CD1c-positive myeloid dendritic cell (primary cell): Measurements from ENCODE around the gene RNU6-9.
"Not testable (repeated sequence)": the region's sequence is repeated elsewhere in the genome, so short reads cannot be mapped to it uniquely, and the experiment has no call there.

Experiments used
- DNase-seq: peaks from one replicate; pipeline ENCODE4 v3.0.0-alpha.2; 2016; ENCODE audit errors: extremely low spot score

RNU6-9 gene

DNA sequence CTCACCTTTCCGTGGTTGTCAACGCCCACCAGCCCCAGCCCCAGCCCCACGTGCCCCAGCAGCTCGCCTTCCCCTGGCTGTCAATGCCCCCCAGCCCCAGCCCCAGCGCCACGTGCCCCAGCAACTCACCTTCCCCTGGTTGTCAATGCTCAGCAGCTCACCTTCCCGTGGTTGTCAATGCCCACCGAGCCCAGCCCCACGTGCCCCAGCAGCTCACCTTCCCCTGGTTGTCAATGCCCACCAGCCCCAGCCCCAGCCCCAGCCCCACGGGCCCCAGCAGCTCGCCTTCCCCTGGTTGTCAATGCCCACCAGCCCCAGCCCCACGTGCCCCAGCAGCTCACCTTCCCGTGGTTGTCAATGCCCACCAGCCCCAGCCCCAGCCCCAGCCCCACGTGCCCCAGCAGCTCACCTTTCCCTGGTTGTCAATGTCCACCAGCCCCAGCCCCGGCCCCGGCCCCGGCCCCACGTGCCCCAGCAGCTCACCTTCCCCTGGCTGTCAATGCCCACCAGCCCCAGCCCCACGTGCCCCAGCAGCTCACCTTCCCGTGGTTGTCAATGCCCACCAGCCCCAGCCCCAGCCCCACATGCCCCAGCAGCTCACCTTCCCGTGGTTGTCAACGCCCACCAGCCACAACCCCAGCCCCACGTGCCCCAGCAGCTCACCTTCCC lies 15.2 kb upstream of the RNU6-9 start:
- not testable (repeated sequence) for DNase-seq

DNA sequence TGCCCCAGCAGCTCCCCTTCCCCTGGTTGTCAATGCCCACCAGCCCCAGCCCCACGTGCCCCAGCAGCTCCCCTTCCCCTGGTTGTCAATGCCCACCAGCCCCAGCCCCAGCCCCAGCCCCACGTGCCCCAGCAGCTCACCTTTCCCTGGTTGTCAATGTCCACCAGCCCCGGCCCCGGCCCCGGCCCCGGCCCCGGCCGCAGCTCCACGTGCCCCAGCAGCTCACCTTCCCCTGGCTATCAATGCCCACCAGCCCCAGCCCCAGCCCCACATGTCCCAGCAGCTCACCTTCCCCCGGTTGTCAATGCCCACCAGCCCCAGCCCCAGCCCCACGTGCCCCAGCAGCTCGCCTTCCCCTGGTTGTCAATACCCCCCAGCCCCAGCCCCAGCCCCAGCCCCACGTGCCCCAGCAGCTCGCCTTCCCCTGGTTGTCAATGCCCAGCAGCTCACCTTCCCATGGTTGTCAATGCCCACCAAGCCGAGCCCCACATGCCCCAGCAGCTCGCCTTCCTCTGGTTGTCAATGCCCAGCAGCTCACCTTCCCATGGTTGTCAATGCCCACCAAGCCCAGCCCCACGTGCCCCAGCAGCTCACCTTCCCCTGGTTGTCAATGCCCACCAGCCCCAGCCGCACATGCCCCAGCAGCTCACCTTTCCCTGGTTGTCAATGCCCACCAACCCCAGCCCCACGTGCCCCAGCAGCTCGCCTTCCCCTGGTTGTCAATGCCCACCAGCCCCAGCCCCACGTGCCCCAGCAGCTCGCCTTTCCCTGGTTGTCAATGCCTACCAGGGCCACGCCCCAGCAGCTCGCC lies 14.3 kb upstream of the RNU6-9 start:
- DNase-seq, result not testable (repeated sequence)

DNA sequence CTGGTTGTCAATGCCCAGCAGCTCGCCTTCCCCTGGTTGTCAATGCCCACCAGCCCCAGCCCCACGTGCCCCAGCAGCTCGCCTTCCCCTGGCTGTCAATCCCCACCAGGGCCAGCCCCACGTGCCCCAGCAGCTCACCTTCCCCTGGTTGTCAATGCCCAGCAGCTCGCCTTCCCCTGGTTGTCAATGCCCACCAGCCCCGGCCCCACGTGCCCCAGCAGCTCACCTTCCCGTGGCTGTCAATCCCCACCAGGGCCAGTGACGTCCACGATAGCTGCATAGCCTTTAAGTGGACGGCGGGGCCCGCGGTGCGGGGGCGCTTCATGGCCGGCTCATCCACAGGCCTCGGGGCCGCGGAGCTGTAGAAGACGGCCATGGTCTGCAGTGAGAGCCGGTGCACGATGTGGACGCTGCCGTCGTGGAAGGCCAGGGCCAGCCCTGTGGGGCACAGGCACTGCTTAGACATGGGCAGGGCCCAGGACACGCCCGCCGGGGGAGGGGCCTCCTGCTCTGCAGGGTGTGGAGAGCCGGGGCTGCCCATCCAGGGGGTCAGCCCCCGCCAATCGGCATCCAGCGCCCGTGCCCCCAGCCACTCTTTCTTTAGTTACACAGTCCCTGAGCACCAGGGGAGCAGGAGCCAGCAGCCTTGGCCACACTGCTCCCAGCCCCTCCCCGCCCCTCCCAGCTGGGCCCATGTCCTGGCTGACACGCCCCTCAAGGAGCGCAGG lies 13.4 kb upstream of the RNU6-9 start:
- no peak for DNase-seq

DNA sequence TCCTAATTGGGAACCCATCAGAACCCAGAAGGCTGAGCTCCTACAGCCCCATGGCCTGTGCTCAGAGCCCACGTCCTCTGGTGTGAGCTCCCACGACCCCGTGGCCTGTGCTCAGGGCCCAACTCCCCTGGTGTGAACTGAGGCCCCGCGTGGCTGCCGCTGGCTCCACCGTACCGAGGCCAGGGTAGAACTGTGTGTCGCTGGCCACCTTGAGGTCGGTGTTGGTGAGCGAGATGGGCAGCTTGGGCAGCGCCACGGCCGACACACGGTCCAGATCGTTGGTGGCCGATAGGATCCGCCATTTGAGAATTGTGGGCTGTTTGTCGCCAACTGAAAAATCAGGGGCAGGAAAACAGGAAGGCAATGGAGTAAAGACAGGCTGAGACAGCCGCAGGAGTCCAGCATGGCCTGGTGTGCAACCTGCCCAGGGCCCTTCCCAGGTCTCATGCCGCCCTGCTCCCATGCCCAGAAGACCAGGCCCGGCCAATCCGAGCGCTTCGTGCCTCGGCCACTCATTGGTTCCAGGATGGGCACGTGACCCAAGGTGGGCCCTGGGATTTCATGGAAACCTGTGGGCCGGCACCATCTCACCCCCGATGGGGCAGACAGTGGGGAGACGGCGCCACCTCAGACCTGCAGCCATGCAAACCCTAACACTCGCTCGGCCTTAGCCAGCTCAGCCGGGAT lies 11.8 kb upstream of the RNU6-9 start:
- DNase-seq, result no peak

DNA sequence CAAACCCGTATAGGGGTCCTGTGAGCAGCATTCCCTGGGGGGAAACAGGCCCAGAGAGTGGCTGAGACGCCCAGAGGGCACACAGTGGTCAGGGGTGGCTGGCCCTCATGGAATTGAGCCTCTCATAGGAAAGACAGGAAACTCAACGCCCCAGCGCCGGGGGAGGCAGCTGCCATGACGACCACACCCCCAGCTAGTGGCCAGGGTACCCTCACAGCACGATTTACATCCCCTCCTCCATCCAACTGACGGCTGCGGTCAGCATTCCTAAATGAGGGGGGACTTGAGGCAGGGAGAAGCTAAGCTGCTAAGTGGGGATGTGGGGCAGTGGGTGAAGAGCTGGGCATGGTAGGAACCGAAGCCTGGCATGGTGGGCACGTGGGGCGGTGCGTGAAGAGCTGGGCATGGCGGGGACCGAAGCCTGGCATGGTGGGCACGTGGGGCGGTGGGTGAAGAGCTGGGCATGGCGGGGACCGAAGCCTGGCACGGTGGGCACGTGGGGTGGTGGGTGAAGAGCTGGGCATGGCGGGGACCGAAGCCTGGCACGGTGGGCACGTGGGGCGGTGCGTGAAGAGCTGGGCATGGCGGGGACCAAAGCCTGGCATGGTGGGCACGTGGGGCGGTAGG lies 10.3 kb upstream of the RNU6-9 start:
- no peak for DNase-seq

DNA sequence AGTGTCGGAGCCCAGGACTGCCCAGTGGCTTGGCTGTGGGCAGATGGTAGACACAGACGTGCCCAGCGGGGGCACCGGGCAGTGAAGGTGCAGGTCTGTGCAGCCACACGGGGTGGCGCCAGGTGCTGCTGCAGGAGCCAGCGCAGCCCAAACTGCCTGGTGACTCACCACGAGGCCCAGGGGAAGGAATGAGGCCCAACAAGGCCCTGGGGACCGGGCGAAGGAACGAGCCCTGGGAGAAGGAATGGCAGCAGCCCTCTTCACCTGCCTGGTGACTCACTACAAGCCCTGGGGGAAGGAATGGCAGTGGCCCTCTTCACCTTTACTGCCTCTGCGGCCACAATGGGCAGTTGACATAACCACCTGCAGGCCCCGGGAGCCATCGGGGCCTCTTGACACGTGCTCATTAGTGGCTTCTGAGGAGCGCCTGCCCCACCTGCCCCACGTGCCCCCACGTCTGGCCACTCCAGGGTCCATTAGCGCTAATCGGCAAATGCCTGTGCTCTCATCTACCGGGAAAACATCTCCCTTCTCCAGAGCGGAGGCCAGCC lies 9.5 kb upstream of the RNU6-9 start:
- DNase-seq, result no peak

DNA sequence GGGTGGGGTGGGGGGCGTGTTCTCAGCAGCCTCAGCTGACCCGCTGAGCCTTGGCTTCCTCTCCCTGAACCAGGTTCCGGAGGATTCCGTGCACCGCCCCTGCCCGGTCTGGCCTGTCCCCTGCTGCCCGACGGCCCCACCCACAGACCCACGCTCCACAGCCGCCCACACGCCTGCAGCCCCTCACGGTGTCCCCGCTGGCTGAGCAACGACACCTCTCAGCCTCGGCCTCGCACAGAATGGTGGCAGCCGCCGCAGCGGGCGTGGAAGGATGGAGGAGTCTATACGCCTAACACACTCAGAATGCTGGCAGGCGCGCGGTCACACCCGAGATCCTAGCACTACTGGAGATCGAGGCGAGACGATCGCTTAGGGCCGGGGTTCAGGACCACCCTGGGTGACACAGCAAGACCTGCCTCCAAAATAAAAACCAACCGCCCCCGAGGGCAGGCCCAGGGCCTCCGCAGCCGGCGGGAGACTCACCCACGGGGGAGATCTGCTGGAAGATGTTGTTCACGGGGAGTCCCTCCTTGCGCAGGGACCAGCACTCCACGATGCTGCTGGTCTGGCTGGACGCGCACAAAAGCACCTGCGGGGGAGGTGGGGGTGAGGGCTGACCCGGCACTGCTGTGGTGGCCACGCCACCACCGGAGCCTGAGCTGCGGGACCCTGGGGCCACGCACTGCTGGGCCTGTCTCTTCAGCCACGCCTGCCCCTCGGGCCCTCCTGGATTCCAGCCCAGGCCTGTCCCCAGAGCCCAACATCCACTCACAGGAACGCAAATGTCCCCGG lies 8.7 kb upstream of the RNU6-9 start:
- DNase-seq, result no peak

DNA sequence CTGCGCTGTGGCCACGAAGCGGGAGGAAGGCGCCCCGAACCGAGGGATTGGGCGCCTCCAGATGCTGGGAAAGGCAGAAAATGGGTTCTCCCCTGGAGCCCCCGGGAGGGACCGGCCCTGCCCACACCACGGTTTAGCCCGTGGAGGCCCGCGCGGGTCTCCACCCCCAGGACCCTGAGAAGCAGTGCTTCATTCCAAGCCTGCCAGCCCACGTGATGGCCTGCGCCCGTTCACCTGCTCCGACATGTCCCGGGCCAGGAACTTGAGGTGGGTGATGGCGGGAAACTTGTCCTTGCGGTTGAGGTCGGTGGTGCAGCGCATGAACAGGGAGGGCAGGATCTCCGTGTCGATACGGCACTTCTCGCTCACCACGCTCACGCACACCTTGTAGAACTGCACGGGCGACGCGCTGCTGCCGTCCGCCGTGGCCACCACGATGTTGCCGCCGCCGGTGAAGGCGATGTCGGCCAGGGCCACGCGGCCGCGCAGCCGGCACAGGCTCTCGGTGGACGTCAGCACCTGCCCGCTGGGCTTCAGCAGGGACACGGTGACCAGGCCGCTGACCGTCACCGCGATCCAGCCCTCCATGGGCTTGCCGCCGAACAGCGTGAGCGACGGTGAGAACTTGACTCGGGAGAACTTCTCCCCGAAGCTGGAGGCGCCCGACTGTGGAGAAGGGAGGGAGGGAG lies 7.6 kb upstream of the RNU6-9 start:
- DNase-seq, result no peak

DNA sequence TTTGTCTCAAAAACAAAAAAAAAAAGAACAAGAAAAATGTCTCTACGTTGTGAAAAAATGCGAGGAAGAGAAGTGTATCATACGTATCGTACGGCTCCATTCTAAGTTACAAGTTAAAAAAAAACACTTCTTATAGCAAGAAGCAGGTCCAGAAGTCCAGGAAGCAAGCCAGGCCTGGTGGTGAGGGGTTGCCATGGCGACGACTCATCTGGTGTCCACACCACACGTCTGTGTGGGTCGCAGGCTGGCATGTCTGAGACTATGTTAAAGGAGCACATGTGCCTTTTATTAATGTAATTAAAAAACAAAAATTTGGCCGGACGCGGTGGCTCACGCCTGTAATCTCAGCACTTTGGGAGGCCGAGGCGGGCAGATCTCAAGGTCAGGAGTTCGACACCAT lies 6.2 kb upstream of the RNU6-9 start:
- DNase-seq, result no peak

DNA sequence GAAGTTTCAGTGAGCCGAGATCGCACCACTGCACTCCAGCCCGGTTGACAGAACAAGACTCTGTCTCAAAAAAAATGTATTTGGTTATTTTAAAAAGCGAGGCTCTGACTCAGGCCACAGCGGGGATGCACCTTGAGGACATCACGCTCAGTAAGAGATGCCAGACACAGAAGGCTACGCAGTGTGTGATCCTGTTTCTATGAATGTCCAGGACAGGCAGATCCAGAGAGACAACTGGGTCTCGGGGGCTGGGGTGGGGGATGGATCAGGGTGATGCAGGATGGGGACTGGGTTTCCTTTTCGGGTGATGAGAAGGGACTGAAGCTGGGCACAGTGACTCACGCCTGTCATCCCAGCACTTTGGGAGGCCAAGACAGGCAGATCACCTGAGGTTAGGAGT lies 5.7 kb upstream of the RNU6-9 start:
- no peak for DNase-seq

DNA sequence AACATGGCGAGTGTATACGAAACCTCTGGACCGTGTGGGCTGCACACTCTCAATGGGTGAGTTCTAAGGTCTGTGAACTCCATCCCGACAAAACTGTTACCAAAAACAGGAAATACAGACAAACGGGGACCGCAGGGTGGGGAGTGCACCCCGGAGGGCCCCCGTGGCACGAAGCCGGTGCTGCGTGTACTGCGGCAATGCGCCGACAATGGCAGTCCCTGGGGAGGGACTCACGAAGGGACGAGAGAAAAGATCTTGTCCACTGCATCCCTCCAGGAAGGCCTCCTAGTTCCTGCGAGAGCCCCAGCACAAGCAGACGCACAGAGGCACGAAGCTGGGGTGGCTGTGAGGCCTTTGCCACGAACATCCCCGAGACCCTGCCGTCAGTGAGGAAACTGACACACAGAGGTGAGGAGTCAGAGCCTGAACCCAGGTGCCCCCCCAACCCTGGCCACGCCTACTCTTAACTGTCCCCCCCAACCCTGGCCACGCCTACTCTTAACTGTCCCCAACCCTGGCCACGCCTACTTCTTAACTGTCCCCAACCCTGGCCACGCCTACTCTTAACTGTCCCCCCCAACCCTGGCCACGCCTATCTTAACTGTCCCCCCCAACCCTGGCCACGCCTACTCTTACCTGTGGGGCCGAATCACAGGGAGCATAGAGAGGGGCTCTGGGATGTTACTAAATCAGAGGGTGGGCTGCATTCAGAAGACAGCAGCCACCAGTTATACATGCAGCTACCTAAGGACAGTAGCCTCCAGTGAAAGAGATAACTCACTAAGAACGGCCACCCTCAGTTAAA lies 4.5 kb upstream of the RNU6-9 start:
- DNase-seq, result no peak

DNA sequence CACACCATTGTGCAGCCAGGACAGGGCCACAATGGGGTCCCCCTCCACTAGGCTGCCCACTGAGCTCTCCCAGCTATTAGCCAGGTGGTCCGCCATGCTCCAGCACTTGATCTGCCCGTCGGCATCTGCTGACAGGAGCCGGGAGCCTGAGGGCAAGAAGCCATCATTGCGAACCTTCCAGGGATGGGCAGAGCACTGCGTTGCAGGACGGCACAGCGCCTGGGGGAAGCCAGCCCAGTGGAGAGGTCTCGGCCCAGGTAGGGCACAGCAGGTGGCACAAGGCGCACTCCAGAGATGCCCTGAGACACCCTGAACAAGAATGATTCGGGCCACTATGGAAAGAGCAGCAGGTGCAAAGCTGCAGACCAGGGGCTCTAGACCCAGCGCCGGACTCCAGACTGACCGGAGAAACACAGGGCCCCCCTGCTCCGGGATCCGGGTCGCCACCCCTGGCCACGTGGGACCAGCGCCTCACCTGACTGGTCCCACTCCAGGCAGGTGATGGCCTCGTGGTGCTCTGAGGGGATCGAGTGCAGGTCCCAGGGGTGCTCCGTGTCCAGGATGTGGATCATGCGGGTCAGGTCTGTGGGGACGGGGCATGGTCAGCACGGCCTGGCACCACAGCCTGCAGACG lies 3.5 kb upstream of the RNU6-9 start:
- no peak for DNase-seq

DNA sequence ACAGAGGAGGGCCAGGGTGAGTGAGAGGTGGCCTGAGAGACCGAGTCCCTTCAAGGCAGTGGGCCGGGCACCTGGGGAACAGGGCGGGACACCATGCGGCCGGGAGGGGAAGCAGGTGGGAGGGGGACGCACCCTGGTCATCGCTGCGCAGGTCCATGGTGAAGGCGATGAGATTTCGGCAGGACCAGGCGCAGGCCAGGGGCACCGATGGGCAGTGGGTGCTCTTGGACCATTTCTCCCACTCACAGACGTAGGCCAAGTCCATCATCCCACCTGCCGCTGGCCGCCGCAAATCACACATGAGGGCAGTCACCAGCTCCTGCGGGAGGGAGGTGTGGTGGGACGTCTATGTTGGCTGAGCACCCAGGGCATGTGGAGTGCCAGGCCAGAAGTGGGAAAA lies 2.5 kb upstream of the RNU6-9 start:
- DNase-seq, result no peak

DNA sequence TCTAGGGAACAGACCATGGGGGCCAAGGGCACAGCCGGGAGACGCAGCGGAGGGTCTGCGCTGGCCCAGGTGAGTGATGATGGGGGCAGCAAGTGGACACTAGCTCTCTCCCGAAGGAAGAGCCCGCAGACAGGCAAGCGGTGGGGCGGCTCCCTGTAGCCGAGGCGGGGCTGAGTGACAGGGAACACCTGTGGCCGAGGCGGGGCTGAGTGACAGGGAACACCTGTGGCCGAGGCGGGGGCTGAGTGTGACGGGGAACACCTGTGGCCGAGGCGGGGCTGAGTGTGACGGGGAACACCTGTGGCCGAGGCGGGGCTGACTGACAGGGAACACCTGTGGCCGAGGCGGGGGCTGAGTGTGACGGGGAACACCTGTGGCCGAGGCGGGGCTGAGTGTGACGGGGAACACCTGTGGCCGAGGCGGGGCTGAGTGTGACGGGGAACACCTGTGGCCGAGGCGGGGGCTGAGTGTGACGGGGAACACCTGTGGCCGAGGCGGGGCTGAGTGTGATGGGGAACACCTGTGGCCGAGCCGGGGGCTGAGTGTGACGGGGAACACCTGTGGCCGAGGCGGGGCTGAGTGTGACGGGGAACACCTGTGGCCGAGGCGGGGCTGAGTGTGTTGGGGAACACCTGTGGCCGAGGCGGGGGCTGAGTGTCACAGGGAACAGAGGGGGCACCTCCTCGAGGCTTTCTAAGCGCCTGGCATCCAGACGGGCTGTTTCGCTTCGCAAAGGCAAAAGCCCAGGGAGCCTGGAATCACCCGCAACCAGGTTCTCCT lies 1.7 kb upstream of the RNU6-9 start:
- DNase-seq, result not testable (repeated sequence)

DNA sequence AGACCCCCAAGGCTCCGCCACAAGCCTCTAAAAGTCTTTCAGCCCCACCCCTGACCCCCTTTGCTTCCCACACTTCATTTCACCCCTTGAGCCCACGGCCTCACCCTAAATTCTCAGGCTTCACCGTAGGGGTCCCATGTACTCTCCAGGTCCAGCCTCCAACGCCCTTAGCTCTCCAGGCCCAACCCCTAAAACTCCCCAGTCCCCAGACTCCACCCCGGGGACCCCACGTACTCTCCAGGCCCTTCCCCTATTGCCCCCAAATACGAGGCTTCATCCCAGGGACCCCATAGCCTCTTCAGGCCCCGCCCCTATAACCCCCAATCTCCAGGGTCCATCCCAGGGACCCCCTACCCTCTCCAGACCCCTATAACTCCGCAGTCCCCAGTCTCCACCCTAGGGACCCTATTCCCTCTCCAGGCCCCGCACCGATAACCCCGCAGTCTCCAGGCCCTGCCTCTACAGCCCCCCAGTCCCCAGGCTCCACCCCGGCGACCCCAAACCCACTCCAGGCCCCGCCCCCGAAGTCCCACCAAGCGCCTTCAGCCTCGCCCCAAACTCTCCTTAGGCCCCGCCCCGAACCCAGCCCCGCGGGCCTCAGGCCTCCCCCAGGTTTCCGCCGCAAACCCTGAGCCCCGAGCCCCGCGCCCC lies 916 bp upstream of the RNU6-9 start:
- DNase-seq, result no peak

DNA sequence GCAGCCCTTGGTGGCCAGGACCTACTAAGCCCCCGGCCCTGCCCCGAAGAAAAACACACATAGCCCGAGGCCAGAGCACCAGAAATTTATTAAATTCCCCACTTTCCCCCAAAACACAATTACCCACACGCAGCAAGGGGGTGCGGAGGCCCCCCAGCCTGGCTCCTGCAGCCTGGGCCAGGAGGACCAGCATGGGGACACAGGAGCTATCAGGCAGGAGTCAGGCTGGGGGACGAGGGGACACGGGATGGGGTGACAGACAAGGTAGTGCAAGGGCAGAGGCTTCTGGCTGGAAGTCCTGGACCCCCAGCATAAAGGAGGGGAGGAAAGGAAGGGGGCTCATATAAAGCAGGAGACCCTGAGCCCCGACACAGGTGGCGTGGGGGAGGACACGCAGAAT lies 3.1 kb downstream of the RNU6-9 start:
- no peak for DNase-seq

DNA sequence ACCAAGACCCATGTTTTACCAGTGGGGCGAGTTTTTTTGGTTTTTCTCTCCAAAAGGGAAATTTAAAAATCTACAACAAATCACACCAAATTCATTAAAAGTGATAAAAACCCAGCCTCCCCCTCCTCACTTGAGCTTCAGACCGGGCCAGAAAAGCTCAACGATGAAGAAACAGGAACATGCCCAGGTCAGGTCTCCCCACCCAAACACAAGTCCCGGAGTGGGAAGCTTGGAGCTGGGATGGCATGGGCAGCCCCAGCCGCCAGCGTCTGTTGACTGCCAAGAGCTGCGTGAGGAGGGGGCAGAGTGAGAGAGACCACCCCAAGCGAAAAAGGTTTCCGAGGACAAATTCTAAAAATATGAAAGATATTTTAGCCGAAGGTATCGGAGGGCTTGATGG lies 3.7 kb downstream of the RNU6-9 start:
- DNase-seq, result no peak
